ENCODE results near the gene BBOF1.

DNA sequence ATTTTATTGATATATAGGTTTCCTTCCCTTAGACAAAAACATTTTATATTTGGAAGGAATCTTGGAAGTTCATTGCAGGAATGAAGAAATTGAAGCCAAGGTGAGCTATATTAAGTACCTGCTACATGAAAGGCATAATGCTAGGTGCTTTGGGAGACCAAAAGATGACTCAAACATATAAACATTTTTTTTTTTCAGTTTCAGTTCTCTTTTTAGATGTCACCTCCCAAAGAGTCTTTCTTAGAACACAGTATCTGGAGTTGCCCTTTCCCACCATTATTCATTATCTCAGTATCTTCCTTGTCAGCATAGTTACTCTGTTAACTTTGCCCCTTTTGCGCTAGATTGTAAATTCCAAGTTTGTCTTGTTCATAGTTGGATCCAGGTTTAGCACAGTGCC lies 66.7 kb downstream of the BBOF1 start:
- TF ChIP-seq POLR2A (IDR thresholded peaks at IDR 0.05; ENCODE audit: low read length), result no peak
- TF ChIP-seq RFX5 (IDR thresholded peaks at IDR 0.05), result no peak
- TF ChIP-seq ZC3H11A (IDR thresholded peaks at IDR 0.05), result no peak
- TF ChIP-seq, protein P1, sequence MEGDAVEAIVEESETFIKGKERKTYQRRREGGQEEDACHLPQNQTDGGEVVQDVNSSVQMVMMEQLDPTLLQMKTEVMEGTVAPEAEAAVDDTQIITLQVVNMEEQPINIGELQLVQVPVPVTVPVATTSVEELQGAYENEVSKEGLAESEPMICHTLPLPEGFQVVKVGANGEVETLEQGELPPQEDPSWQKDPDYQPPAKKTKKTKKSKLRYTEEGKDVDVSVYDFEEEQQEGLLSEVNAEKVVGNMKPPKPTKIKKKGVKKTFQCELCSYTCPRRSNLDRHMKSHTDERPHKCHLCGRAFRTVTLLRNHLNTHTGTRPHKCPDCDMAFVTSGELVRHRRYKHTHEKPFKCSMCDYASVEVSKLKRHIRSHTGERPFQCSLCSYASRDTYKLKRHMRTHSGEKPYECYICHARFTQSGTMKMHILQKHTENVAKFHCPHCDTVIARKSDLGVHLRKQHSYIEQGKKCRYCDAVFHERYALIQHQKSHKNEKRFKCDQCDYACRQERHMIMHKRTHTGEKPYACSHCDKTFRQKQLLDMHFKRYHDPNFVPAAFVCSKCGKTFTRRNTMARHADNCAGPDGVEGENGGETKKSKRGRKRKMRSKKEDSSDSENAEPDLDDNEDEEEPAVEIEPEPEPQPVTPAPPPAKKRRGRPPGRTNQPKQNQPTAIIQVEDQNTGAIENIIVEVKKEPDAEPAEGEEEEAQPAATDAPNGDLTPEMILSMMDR (IDR thresholded peaks at IDR 0.05), result no peak
- TF ChIP-seq, protein P2, sequence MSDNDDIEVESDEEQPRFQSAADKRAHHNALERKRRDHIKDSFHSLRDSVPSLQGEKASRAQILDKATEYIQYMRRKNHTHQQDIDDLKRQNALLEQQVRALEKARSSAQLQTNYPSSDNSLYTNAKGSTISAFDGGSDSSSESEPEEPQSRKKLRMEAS (IDR thresholded peaks at IDR 0.05), result no peak
- no peak for TF ChIP-seq RCOR1 (IDR thresholded peaks at IDR 0.05; ENCODE audit: low read depth, low read length)
- TF ChIP-seq EP300 (IDR thresholded peaks at IDR 0.05), result no peak
- TF ChIP-seq RNF2 (IDR thresholded peaks at IDR 0.05; ENCODE audit: borderline replicate concordance, low read depth), result no peak
- no peak for TF ChIP-seq NR3C1 (IDR thresholded peaks at IDR 0.05)
- TF ChIP-seq PHF8 (IDR thresholded peaks at IDR 0.05; ENCODE audit: borderline replicate concordance, low read depth), result no peak
- no peak for TF ChIP-seq NFE2L2 (conservative IDR thresholded peaks at IDR 0.05; ENCODE audit: low read length)
- TF ChIP-seq RAD21 (conservative IDR thresholded peaks at IDR 0.05 in 1 of 2, IDR thresholded peaks at IDR 0.05 in 1 of 2), result no peak
- no peak for TF ChIP-seq CEBPB (IDR thresholded peaks at IDR 0.05)
